Lower lobe of right lung (tissue), 2 donors: ENCODE measurements around the gene KCNQ1. TPM values are rescaled to one million over a fixed set of nuclear protein-coding genes. Genes with fewer than 3 reads are reported as not detected.

Source experiments
- ATAC-seq, 2 donors: fragments of 200-7000 bp; cut with Tn5 transposase; one replicate each; pipeline ENCODE4 v1.9.1; 2020 to 2022; ENCODE audit warnings: mild to moderate bottlenecking in 2 of 2, moderate library complexity in 2 of 2
- DNase-seq: peaks from one replicate; pipeline ENCODE4 v3.0.0-alpha.2; 2020
- H3K27ac ChIP-seq: fragments of 200-600 bp; one replicate; pipeline ENCODE4 v1.8.0; 2022
- H3K27me3 ChIP-seq: fragments of 200-600 bp; one replicate; pipeline ENCODE4 v1.8.0; 2022; ENCODE audit warnings: low read depth
- H3K36me3 ChIP-seq: fragments of 200-600 bp; one replicate; pipeline ENCODE4 v1.8.0; 2022; ENCODE audit warnings: mild to moderate bottlenecking
- H3K4me1 ChIP-seq: fragments of 200-600 bp; one replicate; pipeline ENCODE4 v1.8.0; 2022
- H3K4me3 ChIP-seq: fragments of 200-600 bp; one replicate; pipeline ENCODE4 v1.8.0; 2022; ENCODE audit warnings: mild to moderate bottlenecking
- H3K9me3 ChIP-seq: fragments of 200-600 bp; one replicate; pipeline ENCODE4 v1.8.0; 2022
- CTCF ChIP-seq: fragments of 200-600 bp; IDR thresholded peaks from one replicate; pipeline ENCODE4 v1.8.0; 2022; ENCODE audit warnings: antibody characterized with exemption, mild to moderate bottlenecking
- intact Hi-C: fragments of 100-400 bp; cut with DNase I; formaldehyde crosslinking; loops from one replicate; pipeline ENCODE4 v1.11.0; 2022
- total RNA-seq: library from RNA; stranded (reverse); fragmentation: NEBNext Ultra II Directional; extraction: Animal tissue kit (Norgen Biotek cat#: 25700); gene quantifications from one replicate; pipeline ENCODE4 v1.2.1, GENCODE V29; 2021
- donor health status: DM: no; HTN: yes; CAD: no; lungs with severe emphysema.

The KCNQ1 gene
- total RNA-seq, 1 donor from 2014 or later = 51.0 TPM

- intact Hi-C loops = no loop called here
- H3K27ac ChIP-seq = no peak overlapping the region
- no peaks in the 10 kb centered on the region for H3K4me1 ChIP-seq
- TF ChIP-seq CTCF = no peak
- no peaks in the 10 kb centered on the region for H3K9me3 ChIP-seq
- DNase-seq (peak; percentile 35), ATAC-seq (no peak)
- no peaks in the 10 kb centered on the region for H3K36me3 ChIP-seq
- no peaks in the 10 kb centered on the region for H3K27me3 ChIP-seq
- no peak overlapping the region for H3K4me3 ChIP-seq
These were observed 125.5 kb downstream of the KCNQ1 start for GRCh38 chr11:2570211-2570811.

GRCh38 chr11:2570841-2571597 is 126.2 kb downstream of the KCNQ1 start:
- no peak overlapping the region for H3K4me3 ChIP-seq
- TF ChIP-seq CTCF = no peak
- ATAC-seq (no peak), DNase-seq (peak; percentile 39)
- no peaks in the 10 kb centered on the region for H3K27me3 ChIP-seq
- H3K9me3 ChIP-seq = no peaks in the 10 kb centered on the region
- intact Hi-C loops = no loop called here
- no peak overlapping the region for H3K27ac ChIP-seq
- no peaks in the 10 kb centered on the region for H3K4me1 ChIP-seq
- H3K36me3 ChIP-seq = no peaks in the 10 kb centered on the region

GRCh38 chr11:2571598-2572281 is 126.9 kb downstream of the KCNQ1 start:
- no peak for TF ChIP-seq CTCF
- no peaks in the 10 kb centered on the region for H3K27me3 ChIP-seq
- no peaks in the 10 kb centered on the region for H3K9me3 ChIP-seq
- DNase-seq = peak; percentile 32
- intact Hi-C loops = no loop called here
- H3K27ac ChIP-seq = no peak overlapping the region
- no peak overlapping the region for H3K4me3 ChIP-seq
- ATAC-seq = no peak
- no peaks in the 10 kb centered on the region for H3K4me1 ChIP-seq
- H3K36me3 ChIP-seq = no peaks in the 10 kb centered on the region

- H3K27me3 ChIP-seq = no peaks in the 10 kb centered on the region
- no peak for ATAC-seq
- no peak overlapping the region for H3K27ac ChIP-seq
- DNase-seq = peak; percentile 30
- no peaks in the 10 kb centered on the region for H3K36me3 ChIP-seq
- H3K4me1 ChIP-seq = no peaks in the 10 kb centered on the region
- H3K9me3 ChIP-seq = no peaks in the 10 kb centered on the region
- intact Hi-C loops = no loop called here
- no peak overlapping the region for H3K4me3 ChIP-seq
- no peak for TF ChIP-seq CTCF
These were observed 127.9 kb downstream of the KCNQ1 start for GRCh38 chr11:2572491-2573239.

- no peaks in the 10 kb centered on the region for H3K27me3 ChIP-seq
- ATAC-seq (no peak), DNase-seq (peak; percentile 33)
- H3K36me3 ChIP-seq = no peaks in the 10 kb centered on the region
- intact Hi-C loops = no loop called here
- H3K9me3 ChIP-seq = no peaks in the 10 kb centered on the region
- TF ChIP-seq CTCF = no peak
- H3K4me3 ChIP-seq = no peak overlapping the region
- H3K4me1 ChIP-seq = no peaks in the 10 kb centered on the region
- no peak overlapping the region for H3K27ac ChIP-seq
These were observed 128.6 kb downstream of the KCNQ1 start for GRCh38 chr11:2573240-2574042.
